BJ (cell line): ENCODE results near the gene OR10K1. TPM values are rescaled to one million over a fixed set of nuclear protein-coding genes. Genes with fewer than 3 reads are reported as not detected.

Source experiments
- CTCF ChIA-PET: fragments of 350-600 bp; formaldehyde crosslinking; extraction: SDS; loops from one replicate; lab custom pipeline; 2021; ENCODE audit warnings: antibody characterized with exemption, inconsistent platforms; lab: Yijun Ruan, JAX
- POLR2A ChIA-PET: fragments of 300-600 bp; sonication (Branson Sonifier 250); formaldehyde crosslinking; extraction: SDS; loops from one replicate; lab custom pipeline; 2021; ENCODE audit warnings: antibody characterized with exemption; lab: Charles Lee
- DNase-seq: peaks from one replicate; pipeline ENCODE4 v3.0.0-alpha.2; 2011; ENCODE audit warnings: low read depth
- H3K27me3 ChIP-seq: 2 replicates; pipeline ENCODE4 v1.6.0; 2011; ENCODE audit warnings: low read length; ENCODE audit not compliant: control insufficient read depth, insufficient read depth
- H3K36me3 ChIP-seq: 2 replicates; pipeline ENCODE4 v1.5.1; 2011; ENCODE audit warnings: low read length; ENCODE audit not compliant: control insufficient read depth, insufficient read depth
- H3K4me3 ChIP-seq: 2 replicates; pipeline ENCODE4 v1.5.1; 2011; ENCODE audit warnings: low read depth, mild to moderate bottlenecking, control low read depth, low read length
- polyA plus RNA-seq: library from polyadenylated mRNA; depleted of rRNA; stranded (reverse); fragments of >200 nt; gene quantifications from 2 replicates; pipeline ENCODE4 v1.2.3, GENCODE V29; 2011
- TF ChIP-seq, protein P1 (sequence below): IDR thresholded peaks from 2 replicates; pipeline ENCODE4 v1.5.1; 2011; ENCODE audit warnings: low read depth, mild to moderate bottlenecking, control low read depth, inconsistent platforms, low read length, moderate library complexity; ENCODE audit not compliant: insufficient read depth

The OR10K1 gene
- polyA plus RNA-seq, 1 experiment: not detected

DNA sequence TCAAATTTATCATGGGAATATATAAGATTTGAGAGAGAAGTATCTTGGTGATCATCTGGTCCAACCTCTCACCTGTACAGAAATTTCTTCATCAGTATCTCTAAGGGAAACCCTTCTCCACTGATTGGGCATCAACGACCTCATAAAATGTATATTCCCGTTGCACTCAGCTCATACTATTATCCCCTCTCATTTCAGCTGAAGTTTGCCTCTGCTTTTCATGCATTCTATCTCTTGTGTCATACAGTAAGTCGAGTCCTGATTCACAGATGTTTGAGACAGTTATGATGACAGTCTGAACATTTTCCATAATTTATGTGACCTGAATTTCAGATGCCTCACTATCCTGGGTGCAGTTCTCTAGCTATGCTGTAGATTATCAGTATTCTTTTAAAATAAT lies 31.4 kb downstream of the OR10K1 start:
- no peaks in the 10 kb centered on the region for H3K27me3 ChIP-seq
- CTCF ChIA-PET: interaction anchor here (2.0 kb wide), 1 partner anchor 13 kb away, joined by 6 read pairs; no protein-coding TSS in a partner anchor
- no peaks in the 10 kb centered on the region for H3K36me3 ChIP-seq
- H3K4me3 ChIP-seq: no peak overlapping the region
- no peak for DNase-seq
- TF ChIP-seq, protein P1, sequence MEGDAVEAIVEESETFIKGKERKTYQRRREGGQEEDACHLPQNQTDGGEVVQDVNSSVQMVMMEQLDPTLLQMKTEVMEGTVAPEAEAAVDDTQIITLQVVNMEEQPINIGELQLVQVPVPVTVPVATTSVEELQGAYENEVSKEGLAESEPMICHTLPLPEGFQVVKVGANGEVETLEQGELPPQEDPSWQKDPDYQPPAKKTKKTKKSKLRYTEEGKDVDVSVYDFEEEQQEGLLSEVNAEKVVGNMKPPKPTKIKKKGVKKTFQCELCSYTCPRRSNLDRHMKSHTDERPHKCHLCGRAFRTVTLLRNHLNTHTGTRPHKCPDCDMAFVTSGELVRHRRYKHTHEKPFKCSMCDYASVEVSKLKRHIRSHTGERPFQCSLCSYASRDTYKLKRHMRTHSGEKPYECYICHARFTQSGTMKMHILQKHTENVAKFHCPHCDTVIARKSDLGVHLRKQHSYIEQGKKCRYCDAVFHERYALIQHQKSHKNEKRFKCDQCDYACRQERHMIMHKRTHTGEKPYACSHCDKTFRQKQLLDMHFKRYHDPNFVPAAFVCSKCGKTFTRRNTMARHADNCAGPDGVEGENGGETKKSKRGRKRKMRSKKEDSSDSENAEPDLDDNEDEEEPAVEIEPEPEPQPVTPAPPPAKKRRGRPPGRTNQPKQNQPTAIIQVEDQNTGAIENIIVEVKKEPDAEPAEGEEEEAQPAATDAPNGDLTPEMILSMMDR: no peak
- POLR2A ChIA-PET: no interaction called here

DNA sequence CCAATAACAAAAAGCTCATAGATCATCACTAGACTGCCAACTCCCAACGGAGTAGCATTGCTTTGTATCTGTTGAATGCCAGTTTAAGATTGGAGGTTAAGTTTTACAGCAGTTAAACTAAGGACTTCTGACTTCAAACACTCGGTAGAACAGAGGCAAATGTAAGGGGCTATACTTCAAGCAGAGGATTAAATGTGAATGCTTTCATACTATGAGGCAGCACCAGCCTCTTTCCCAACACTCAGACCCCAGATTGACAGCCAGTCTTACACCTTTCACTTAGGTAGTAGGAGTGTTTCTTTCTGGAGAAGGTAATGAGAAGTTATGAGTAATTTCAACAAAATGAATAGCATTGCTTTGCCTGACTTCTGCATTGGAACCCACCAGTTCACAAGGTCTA lies 33.2 kb downstream of the OR10K1 start:
- no peak overlapping the region for H3K4me3 ChIP-seq
- POLR2A ChIA-PET: no interaction called here
- no peaks in the 10 kb centered on the region for H3K27me3 ChIP-seq
- TF ChIP-seq, protein P1: no peak
- CTCF ChIA-PET: no interaction called here
- DNase-seq: no peak
- H3K36me3 ChIP-seq: no peaks in the 10 kb centered on the region

DNA sequence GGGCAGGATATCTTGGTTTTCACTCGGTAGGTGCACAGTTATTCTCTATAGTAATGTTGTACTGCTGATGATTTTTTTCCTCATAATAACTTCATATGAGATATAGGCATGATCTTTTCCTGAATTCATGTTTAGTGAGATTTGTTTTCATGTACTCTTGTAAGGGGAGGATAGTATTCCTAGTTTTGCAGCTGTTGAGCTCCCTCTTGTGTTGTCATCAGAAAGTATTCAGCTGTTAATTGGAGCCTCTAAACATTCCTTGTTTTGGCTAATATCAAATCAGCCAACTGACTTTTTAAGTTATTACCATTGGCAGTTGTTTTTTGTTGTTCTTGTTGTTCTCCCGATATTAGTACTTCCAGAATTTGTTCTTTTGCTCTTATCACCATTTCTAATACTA lies 34.7 kb downstream of the OR10K1 start:
- Histone ChIP-seq H3K4me3 (no peak overlapping the region), H3K27me3 (no peaks in the 10 kb centered on the region), H3K36me3 (no peaks in the 10 kb centered on the region)
- ChIA-PET CTCF (interaction anchor here (0.7 kb wide), 1 partner anchor 9 kb away, joined by 3 read pairs; no protein-coding TSS in a partner anchor), POLR2A (no interaction called here)
- TF ChIP-seq, protein P1: no peak
- DNase-seq: no peak

DNA sequence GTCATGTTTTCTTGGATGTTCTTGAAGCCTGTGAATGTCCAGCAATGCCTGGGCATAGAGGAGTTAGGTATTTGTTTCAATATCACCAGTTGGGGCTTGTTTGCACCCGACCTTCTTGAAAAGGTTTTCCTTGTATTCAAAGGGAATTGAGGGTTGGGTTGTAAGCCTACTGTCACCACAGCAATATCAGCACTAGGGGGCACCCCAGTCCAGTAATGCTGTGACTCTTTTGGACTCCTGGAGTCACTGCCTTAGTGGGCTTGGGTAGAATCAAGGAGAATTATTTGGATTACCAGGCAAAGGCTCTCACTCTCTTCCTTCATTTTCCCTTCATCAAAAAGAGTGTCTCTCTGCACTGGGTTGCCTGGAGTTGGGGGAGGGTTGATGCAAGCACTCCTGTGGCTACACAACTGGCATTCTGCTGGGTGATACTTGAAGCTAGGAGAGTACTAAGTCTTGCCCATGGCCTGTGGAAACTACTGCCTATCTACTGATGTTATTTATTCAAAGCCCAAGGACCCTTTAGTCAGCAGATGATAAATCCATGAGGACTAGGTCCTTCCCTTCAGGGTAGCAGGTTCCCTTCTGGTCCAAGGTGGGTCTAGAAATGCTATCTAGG lies 44.8 kb downstream of the OR10K1 start:
- no peaks in the 10 kb centered on the region for H3K36me3 ChIP-seq
- no peak overlapping the region for H3K4me3 ChIP-seq
- TF ChIP-seq, protein P1: peak; percentile 49
- ChIA-PET CTCF (interaction anchor here (0.9 to 2.2 kb wide), 4 partner anchors 13 to 565 kb away, joined by 3 to 11 read pairs (median 6); no protein-coding TSS in a partner anchor), POLR2A (no interaction called here)
- no peak for DNase-seq
- H3K27me3 ChIP-seq: no peaks in the 10 kb centered on the region

DNA sequence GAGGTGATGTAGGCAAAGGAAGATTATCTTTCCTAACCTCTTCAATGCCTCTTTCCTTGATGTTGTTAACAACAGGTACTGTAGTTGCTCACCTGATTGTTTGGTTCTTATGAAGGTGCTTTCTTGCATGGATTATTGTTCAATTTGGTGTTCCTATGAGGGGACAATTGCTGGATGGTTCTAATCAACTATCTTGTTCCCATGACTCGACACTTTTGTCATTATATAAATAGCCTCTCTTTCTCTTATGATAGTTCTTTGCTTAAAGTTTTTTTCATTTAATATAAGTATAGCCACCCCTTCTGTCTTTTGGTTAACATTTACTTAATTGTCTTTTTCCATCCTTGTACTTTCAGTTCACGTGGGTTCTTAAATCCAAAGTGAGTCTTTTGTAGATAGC lies 45.9 kb downstream of the OR10K1 start:
- no peaks in the 10 kb centered on the region for H3K27me3 ChIP-seq
- no peak for DNase-seq
- CTCF ChIA-PET: interaction anchor here (0.9 to 2.2 kb wide), 3 partner anchors 12 to 563 kb away, joined by 3 to 11 read pairs (median 5); no protein-coding TSS in a partner anchor
- TF ChIP-seq, protein P1: no peak
- POLR2A ChIA-PET: no interaction called here
- H3K4me3 ChIP-seq: no peak overlapping the region
- no peaks in the 10 kb centered on the region for H3K36me3 ChIP-seq
